ENCODE data around the gene ALS2CL. TPM values are rescaled to one million over a fixed set of nuclear protein-coding genes. Genes with fewer than 3 reads are reported as not detected.

The ALS2CL gene
- total and polyA plus RNA-seq, 8 donors: 7.6 to 74.4 (median 12.7) TPM

DNA sequence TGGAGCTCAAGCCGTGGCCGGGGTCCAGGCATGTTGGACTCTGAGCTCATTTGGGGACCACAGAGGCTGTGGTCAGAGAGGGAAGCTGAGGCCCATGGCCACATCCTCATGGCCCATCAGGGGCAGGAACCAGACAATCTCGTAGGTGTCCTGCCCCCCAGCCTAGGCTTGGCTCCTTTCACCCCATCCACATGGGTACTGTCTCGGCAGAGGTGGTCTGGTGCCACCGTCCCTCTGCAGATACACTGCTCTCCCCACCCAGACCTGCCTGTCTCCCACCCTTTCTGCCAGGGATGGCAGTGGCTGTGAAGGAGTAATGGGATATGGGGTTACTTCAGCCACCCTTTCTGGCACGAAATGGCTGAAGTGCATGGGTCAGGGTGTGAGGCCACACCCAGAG lies 16.2 kb upstream of the ALS2CL start:
- no peak for ATAC-seq
- Histone ChIP-seq H3K4me1 (no peaks in the 10 kb centered on the region), H3K4me3 (no peak overlapping the region), H3K9me3 (no peaks in the 10 kb centered on the region), H3K36me3 (no peaks in the 10 kb centered on the region), H3K27me3 (peaks cover 0 to 9% of the 10 kb centered on the region in 2 donors), H3K27ac (no peak overlapping the region)
- intact Hi-C loops (cut with DNase I): loop anchor here in 1 of 2 donors (5.0 kb wide), 1 partner anchor 198 kb away; no protein-coding TSS in a partner anchor
- TF ChIP-seq CTCF (IDR thresholded peaks at IDR 0.05): no peak
- DNase-seq: no peak

GRCh38 chr3:46709157-46709654 lies 15.7 kb upstream of the ALS2CL start:
- Histone ChIP-seq H3K27me3 (peaks cover 0 to 9% of the 10 kb centered on the region in 2 donors), H3K4me1 (no peaks in the 10 kb centered on the region), H3K9me3 (no peaks in the 10 kb centered on the region), H3K36me3 (no peaks in the 10 kb centered on the region), H3K27ac (no peak overlapping the region), H3K4me3 (no peak overlapping the region)
- intact Hi-C loops (cut with DNase I): loop anchor here in 1 of 2 donors (5.0 kb wide), 1 partner anchor 198 kb away; no protein-coding TSS in a partner anchor
- DNase-seq (no peak), ATAC-seq (no peak)
- TF ChIP-seq CTCF (IDR thresholded peaks at IDR 0.05): no peak

DNA sequence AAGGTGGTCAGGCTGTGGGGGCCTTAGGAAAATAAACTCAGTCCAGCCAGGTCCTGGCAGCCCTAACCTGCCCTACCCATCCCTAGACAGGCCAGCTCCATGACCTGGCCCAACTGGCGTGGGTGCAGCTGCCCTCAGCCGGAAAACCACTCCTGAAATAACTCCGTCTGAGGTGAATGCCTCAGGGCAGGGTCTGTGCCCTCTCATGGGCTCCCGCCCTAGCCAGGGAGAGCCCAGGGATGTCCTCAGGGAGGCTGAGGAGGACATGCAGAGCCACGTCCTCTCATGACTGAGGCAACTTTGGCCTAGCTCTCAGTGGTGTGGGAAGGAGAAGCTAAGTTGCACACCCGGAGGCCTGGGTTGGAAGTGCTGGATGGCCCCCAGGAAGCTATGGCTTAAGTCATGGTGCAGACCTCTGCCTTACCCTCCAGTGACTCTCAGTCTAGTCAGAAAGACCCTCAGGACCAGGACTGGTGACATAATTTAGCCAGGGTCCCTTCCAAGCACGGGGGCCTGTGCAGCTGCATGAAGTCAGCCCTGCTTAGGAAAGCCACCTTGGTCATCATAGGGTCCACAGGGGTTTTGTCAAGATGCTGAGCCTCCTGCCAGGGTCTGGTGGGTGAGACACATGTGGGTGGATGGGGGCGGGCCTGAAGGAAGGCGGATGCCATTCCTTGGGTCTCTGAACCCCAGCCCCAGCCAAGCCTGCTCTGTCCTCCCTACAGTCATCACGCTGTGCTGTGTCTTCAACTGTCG lies 15.1 kb upstream of the ALS2CL start:
- no peak for ATAC-seq
- no peaks in the 10 kb centered on the region for H3K4me1 ChIP-seq

DNA sequence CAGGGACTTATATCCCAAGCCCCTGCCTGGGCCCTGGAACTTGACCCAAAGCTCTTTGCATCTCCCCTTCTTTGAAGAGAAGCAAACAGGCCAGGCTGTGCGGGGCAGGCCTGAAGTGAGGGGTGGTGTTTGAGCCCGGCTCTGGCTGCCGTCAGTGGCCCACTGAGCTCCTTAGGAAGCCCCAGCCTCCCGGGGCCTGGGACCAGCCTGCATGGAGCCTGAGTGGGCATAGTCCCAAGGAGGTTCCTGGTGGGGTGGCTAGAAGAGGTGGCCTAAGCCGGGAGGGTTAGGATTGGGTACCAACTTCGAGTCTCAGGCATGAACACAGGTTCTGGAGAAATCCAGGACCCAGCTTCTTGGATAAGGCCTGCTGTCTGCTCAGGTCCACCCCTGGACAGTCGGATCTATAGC lies 14.1 kb upstream of the ALS2CL start:
- Histone ChIP-seq H3K27me3 (peaks cover 0 to 14% of the 10 kb centered on the region in 2 donors), H3K27ac (no peak overlapping the region), H3K36me3 (no peaks in the 10 kb centered on the region), H3K9me3 (no peaks in the 10 kb centered on the region), H3K4me1 (no peaks in the 10 kb centered on the region), H3K4me3 (no peak overlapping the region)
- no peak for TF ChIP-seq CTCF (IDR thresholded peaks at IDR 0.05)
- ATAC-seq (no peak), DNase-seq (peak in 1 of 4 donors; percentile 70)
- intact Hi-C loops (cut with DNase I): loop anchor here in 1 of 2 donors (5.0 kb wide), 1 partner anchor 200 kb away; no protein-coding TSS in a partner anchor

More for the DNA sequence above, 15.1 kb upstream of the ALS2CL start:
- H3K27me3 ChIP-seq: peaks cover 0 to 9% of the 10 kb centered on the region in 2 donors
- no peaks in the 10 kb centered on the region for H3K9me3 ChIP-seq
- intact Hi-C loops (cut with DNase I): loop anchor here in 1 of 2 donors (5.0 kb wide), 1 partner anchor 199 kb away; no protein-coding TSS in a partner anchor
- no peak overlapping the region for H3K4me3 ChIP-seq
- no peak for DNase-seq
- no peaks in the 10 kb centered on the region for H3K36me3 ChIP-seq
- H3K27ac ChIP-seq: no peak overlapping the region
- no peak for TF ChIP-seq CTCF (IDR thresholded peaks at IDR 0.05)
